ENCODE results near the gene NKAIN2.

DNA sequence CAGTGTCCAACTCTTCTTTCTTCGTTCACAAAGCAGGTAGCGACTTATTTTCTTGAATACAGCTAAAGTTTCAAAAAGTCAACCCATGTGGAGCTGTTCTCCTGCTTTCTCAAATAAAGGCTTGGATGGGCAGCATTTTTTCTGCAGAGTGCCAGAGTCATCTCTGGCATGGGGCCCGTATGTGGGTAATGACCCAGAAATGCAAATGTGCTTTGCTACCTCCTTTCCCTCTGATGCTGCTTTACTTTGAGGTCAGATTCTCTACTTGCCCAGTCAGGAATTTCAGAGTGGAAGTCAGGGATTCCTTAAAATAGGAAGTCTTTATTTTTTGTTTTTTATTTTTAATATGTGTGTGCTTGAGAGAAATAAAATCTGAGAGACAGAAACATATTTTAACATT, 4.9 kb downstream of the NKAIN2 start:
- TF ChIP-seq, protein P1, sequence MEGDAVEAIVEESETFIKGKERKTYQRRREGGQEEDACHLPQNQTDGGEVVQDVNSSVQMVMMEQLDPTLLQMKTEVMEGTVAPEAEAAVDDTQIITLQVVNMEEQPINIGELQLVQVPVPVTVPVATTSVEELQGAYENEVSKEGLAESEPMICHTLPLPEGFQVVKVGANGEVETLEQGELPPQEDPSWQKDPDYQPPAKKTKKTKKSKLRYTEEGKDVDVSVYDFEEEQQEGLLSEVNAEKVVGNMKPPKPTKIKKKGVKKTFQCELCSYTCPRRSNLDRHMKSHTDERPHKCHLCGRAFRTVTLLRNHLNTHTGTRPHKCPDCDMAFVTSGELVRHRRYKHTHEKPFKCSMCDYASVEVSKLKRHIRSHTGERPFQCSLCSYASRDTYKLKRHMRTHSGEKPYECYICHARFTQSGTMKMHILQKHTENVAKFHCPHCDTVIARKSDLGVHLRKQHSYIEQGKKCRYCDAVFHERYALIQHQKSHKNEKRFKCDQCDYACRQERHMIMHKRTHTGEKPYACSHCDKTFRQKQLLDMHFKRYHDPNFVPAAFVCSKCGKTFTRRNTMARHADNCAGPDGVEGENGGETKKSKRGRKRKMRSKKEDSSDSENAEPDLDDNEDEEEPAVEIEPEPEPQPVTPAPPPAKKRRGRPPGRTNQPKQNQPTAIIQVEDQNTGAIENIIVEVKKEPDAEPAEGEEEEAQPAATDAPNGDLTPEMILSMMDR (IDR thresholded peaks at IDR 0.05; ENCODE audit: low read depth, low read length) = no peak
- TF ChIP-seq POLR2A (IDR thresholded peaks at IDR 0.05; ENCODE audit: extremely low read depth, insufficient read length) = no peak
- TF ChIP-seq, protein P2, sequence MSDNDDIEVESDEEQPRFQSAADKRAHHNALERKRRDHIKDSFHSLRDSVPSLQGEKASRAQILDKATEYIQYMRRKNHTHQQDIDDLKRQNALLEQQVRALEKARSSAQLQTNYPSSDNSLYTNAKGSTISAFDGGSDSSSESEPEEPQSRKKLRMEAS (IDR thresholded peaks at IDR 0.05; ENCODE audit: low read depth, low read length) = no peak
- TF ChIP-seq MYC (IDR thresholded peaks at IDR 0.05; ENCODE audit: low read depth, low read length) = no peak
